GM21360 (cell line): ENCODE measurements around the gene SLC18A3.

ENCODE experiments used
- ATAC-seq: cut with Tn5 transposase; IDR thresholded peaks from one replicate; pipeline ENCODE4 v1.9.1; 2021; ENCODE audit warnings: mild to moderate bottlenecking, moderate library complexity; ENCODE audit not compliant: unreplicated experiment

The SLC18A3 gene

DNA sequence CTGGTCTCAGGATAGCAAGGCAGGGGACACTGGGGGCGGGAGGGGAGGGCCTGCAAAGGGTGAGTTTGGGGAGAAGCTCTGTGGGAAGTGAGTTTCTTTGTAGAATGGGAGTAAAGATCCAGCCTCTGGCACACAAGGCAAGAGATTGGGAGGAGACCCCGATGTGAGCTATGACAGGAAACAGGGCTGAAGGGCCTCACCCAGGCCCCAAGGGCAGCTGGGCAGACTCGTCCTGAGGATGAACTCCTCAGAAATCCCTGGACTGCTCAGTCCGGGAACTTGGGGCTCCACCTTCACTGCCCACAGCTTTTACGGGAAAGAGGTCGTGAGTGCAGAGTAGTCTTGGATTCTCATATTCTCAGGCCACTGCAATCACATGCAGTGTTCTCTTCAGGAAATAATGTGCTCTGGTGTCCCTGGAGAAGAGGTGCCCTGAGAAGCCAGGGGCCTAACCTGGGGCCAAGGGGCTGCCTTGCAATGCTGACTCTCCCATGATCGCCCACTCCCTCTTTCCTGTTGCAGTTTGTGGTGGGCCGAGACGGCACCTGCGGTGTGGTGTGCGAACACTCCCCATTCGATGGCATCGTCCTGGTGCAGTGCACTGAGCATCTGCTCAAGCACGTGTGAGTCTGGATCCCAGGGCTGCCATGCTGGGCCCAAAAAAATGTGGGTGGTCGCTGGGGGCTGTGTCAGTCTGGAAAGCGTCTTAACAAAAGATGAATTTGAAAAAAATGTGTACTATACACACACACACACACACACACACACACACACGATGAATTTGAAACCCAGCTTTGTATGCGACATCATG lies 38.1 kb downstream of the SLC18A3 start:
- no peak for ATAC-seq

DNA sequence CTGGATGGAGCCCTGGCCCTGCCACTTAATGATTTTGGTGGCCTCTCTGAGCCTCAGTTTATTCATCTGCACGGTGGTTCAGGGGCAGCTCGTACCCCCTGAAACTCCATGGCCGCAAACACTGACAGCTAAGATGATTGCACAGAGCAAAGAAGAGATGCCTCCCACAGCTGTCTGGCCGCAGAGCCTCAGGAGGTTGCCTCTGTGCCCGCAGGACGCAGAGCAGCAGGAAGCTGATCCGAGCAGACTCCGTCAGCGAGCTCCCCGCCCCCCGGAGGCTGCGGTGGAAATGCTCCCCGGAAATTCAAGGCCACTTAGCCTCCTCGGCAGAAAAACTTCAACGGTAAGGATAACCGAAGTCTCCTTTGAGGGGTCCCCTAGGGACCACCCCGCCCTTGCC lies 39.2 kb downstream of the SLC18A3 start:
- ATAC-seq = no peak

DNA sequence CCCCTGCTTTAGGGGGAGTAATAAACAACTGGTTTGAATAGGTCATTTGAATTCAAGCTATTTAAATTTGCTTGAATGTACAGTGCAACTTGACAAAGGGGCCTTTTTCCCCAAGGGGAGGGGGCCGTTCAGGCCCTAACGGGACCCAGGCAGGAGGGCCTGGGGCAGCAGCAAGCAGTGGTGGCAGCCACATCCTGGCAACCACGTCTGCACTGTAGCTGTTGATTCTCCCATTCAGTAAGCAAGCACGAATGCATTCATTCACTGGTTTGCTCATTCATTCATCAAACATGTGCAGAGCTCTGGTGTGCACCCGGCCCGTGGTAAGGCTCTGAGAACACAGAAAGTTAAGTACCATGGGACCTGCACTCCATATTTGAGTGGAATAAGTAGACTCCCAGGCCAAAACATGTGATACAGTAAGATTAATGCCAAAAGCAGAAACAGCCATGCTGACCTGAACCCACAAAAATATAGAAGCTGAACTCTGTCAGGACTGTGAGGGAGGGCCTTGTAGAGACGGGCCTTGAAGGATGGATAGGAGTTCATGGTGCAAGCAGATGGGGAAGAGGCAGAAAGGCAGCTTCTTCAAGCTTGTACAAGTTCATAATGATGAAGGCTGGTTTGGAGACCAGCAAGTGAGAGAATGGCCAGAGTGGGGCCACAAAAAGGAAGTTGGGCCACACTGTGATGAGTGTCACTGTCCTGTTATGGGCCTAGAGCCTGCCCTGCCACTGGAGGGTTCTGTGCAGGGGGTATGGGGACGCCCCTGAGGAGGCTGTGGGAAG lies 40.0 kb downstream of the SLC18A3 start:
- no peak for ATAC-seq

DNA sequence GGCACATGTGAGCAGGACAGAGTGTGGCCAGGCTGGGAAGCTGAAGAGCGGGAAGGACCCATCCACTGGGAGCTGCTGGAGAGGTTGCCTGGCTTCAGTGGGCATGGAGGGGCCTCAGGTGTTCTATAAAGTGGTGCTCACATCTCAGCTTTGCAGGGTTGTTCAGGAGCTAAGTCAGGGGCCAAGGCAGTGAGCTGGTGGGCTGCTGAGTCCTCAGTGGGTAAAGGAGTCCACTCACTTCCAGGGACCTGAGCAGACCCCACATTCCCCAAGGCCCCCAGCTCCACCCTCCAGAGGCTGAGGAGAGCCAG lies 40.6 kb downstream of the SLC18A3 start:
- ATAC-seq = no peak

DNA sequence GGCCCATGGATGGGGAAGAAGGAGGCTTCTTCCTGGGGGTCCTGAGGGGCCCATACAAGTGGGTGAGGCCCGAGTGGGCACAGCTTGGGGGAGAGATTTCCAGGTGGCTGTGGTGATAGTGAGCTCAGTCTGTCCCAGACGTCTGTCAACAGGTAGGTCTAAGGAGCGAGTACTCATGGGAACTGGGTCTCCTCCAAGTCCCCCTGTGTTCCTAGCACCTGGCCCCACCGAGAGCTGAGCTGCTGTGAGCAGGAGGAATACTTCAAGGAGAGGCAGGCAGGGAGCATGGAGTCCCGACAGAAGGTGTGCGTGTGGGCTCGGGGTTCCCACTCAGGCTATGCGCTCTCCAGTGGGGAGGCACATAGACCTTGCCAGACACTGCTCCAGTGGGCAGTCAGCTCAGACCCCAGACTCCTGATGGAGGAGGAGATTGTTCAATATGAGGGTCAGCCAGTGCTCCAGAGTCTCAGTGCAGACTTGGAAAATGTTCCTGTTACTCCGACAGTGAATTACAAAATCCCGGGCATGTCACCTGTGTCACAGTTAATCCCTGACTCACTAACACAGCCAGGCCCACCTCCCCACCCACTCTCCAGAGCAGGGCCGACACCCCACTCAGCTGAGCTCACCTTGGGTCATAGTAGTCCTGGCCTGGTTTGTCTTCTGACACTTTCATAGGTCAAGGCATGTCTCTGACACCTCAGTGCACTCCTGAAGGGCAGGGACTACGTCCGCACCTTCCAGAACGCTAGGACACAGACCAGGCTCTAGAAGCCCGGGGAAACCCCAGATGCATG lies 41.1 kb downstream of the SLC18A3 start:
- ATAC-seq = no peak

DNA sequence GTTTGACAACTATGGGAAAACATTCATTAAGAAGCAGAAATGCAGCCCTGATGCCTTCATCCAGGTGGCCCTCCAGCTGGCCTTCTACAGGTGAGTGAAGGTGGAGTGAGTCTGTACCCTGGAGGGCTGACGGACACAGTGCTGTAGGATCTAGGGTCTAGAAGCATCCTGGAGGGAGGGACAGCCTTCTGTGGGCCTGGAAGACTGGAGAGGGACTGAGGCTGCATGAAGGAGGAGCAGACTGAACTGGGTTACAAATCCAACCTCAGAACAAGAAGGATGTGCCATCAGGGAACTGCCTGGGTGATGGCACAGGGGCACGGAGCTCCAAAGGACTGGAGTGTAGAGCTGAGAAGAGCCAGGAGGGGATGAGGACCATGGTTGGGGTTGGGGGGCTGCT lies 41.8 kb downstream of the SLC18A3 start:
- ATAC-seq = no peak

DNA sequence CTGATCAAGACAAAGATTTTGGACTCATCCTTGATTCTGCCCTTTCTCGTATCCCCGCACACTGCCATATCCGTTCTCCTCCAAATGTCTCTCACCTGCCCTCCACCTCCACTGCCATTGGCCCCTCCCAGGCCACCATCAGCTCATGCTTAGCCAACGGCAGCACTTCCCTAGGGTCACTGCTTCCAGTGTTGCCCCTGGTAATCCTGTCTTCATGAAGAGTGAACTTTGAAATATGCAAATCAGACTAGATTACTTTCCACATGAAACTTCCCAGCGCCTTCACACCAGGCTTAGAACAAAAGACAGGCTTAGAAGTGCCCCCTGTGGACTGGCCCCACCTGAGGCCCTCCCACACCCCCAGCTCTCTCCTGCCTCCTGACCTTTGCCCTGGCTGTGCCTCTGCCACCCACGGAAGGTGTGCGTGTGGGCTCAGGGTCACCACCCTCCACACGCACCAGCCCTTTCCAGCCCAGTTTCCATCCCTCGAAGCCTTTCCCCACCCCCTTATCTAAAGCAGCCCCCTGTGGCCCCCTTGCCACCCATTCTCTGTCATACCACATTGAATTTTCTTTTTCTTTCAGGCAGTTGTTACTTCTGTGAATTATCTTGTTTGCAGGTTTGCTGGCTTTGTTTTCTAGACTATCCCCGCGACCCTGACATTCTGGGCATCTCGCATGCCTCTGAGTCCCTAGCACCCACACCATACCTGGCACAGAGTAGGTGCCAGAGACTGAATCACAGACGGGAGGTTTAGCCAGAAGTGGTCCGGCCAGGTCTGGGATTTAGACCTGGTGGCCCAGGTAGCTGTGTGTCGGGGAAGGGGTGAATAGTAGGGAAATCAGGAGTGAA lies 42.5 kb downstream of the SLC18A3 start:
- no peak for ATAC-seq

DNA sequence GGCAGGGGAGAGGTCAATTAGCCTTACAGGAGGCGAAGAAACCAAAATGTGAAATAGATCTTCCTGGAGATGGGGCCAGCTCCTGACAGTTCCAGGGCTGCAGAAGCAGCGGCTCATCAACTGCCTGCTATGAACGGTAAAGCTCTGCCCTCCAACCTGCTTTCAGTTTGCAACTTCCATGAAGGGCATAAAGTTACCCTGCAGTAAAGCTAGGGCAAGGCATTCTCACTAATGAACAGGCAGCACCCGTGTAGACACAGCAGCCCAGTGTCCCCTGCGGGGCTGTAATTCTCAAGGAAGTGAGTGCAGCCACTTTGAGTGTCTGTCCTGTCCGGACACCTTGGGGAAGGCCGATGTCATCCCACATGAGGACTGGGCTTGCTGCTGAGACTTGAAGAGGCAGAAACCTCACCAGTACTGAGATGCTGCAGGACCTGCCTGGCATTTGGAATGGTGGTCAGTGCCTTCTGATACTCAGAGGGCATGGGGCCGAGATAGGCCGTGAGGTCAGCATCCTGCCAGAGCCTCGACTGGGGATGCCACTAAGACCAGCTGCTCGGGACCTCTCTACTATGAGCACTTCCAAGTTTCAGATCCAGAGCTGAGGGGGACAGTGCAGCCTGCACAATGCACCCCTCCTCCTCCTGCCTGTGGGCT lies 43.3 kb downstream of the SLC18A3 start:
- no peak for ATAC-seq

DNA sequence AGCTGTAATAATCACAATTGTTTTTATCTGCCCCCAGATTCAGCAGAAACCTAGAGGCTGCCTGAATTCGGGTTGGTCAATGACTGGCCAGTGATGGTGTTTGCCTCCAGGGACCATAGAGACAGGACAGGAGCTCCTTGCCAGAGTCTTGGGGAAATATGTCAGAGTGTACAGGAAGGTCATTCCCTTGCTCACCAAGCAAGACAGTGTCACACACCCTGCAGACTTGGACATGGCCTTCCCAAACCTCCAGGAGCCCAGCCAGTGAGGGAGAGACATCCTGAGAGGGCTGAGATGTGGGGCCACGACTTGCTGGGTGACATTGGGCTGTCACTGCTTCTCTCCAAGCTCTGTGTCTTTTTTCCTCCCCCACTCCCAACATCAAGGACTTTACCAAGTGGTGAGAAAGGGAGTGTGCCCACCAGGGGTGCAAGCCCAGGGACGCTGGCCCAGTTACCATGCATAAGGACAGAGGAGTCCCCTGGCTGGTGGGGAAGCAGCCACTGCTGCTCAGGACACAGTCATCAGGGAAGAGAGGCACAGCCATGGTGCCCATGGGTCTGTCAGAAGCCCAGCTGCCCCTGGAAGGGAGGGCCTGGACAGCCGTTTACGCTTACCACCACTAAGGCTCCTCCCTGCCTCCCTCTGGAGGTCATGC lies 44.1 kb downstream of the SLC18A3 start:
- ATAC-seq = no peak

DNA sequence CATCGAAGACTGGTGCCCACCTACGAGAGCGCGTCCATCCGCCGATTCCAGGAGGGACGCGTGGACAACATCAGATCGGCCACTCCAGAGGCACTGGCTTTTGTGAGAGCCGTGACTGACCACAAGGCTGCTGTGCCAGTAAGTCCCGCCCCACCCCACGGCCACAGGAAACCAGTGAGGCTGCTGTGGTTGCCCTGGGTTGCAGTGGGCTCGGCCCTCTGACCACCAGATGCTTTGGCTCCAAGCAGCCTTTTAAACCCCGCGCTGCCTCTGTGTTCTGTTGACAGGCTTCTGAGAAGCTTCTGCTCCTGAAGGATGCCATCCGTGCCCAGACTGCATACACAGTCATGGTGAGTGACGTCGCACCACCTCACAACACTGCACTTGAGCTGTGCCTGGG lies 45.0 kb downstream of the SLC18A3 start:
- ATAC-seq = no peak

DNA sequence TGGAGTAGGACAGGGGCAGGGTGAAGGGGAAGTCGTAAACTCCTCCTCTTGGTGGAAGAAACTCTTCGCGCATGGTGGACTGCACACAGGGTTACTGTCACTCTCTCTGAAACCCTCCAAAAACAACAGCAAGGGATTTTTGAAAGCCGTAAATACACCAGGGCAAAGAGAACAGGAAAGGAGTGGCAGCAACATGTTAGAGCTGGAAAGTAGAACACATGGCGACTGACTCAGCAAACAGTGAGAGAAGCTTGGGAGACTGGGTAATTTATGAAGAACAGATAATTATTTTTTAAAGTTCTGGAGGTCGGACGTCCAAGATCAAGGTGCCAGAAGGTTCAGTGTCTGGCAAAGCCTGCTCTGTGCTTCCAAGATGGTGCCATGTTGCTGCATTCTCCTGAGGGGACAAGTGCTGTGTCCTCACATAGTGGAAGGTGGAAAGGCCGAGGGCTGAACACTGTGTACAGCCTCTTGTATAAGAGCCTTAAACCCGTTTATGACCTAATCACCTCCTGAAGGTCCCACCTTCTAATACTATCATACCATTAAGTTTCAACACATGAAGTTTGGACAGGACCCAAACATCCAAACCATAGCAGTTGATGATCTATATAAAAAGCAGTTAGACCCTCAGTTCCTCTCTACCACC lies 46.9 kb downstream of the SLC18A3 start:
- no peak for ATAC-seq

DNA sequence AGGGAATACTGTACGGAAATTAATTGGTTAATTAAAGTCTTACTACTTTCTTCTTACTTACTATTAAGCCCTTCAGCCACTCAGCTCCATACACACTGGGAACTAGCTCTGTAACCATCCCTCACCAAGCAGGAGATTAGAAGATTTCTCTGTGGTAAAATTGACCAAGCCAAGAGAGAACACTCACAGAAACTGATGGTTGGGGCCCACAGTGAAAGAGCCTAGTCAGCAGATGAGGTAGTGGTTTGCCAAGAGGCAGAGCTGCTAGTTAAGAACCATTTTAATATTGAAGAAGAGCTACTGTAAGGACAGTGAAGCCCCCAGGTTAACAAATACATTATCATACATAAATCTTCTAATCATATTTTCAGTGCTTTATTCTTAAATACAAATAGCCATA lies 47.5 kb downstream of the SLC18A3 start:
- ATAC-seq = no peak

DNA sequence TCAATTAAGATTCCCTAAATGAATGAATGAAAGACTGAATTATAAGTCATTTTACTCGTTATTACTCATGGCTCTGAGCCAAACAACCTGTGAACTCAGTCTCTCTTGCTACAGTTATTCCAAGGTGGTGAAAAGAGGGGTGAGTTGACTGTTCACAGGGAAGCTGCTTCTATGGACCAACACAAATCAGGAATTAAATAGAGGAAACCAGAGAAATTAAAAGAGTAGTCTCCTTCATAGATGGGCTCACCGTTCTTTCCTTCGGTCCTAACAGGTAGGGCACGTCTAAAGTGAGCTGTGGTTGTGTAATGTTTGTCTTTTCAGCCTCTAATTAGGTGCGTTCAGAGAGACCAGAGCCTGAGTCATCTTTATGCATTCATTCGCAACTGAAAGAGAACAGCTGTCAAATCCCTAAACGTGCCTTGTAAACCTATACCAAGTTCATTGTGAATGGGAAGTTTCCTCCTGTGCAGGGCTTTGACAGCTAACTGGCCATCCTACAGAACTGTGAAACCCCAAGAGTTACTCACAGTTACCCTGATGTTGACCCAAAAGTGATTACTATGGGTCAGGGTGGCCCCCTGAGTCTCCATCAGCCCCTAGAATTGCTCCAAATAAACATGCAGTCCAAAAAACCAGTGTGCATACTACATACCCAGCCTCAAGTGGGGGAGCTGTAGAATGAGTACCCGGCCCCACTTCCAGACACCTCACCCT lies 51.2 kb downstream of the SLC18A3 start:
- ATAC-seq = no peak
